Muscle of leg (tissue), 11 donors: ENCODE results near the gene FBXL7. TPM values are rescaled to one million over a fixed set of nuclear protein-coding genes. Genes with fewer than 3 reads are reported as not detected.
A peak's percentile ranks its signal among the peaks of the same experiment; 100 is the strongest.

Source experiments
- DNase-seq: peaks from one replicate; pipeline ENCODE4 v3.0.0; 2013
- H3K27ac ChIP-seq: one replicate; pipeline ENCODE4 v1.5.1; 2013; ENCODE audit warnings: mild to moderate bottlenecking, low read length, control low read depth
- H3K27me3 ChIP-seq: one replicate; pipeline ENCODE4 v1.6.1; 2013; ENCODE audit warnings: low read length; ENCODE audit not compliant: control insufficient read depth, insufficient read depth
- H3K36me3 ChIP-seq: one replicate; pipeline ENCODE4 v1.6.1; 2013; ENCODE audit warnings: low read length; ENCODE audit not compliant: control insufficient read depth, insufficient read depth
- H3K4me1 ChIP-seq: one replicate; pipeline ENCODE4 v1.6.1; 2013; ENCODE audit warnings: low read length; ENCODE audit not compliant: control insufficient read depth, insufficient read depth
- H3K4me3 ChIP-seq: one replicate; pipeline ENCODE4 v1.5.1; 2013; ENCODE audit warnings: low read length, control low read depth
- H3K9me3 ChIP-seq: replicated peaks from 2 replicates; pipeline ENCODE4 v1.6.1; 2013; ENCODE audit warnings: low read depth, low read length; ENCODE audit not compliant: control insufficient read depth
- WGBS: methylation state at CpG from one replicate; pipeline ENCODE4 v1.1.5; 2013; ENCODE audit warnings: missing lambda C conversion rate; ENCODE audit not compliant: insufficient coverage; 5-methylcytosine and 5-hydroxymethylcytosine counted together
- polyA plus RNA-seq, 8 donors: library from polyadenylated mRNA; unstranded; fragments of 120-200 nt; gene quantifications; one replicate each; pipeline versions ENCODE4 v1.2.1 to v1.2.3, GENCODE V29; 2013; ENCODE audit warnings: inconsistent platforms in 1 of 8, low replicate concordance in 1 of 8; ENCODE audit not compliant: insufficient read length in 8 of 8, insufficient read depth in 1 of 8
- total RNA-seq: library from RNA; stranded (reverse); fragments of 120-200 nt; gene quantifications from one replicate; pipeline ENCODE4 v1.2.4, GENCODE V29; 2013

The FBXL7 gene
- total and polyA plus RNA-seq, 9 donors, result 9.0 to 26.1 (median 21.5) TPM

GRCh38 chr5:15786326-15786725 is 286.3 kb downstream of the FBXL7 start:
- DNase-seq, result no peak

GRCh38 chr5:15786884-15787283 is 286.9 kb downstream of the FBXL7 start:
- H3K27me3 ChIP-seq, result no peaks in the 10 kb centered on the region
- H3K4me3 ChIP-seq, result no peak overlapping the region
- WGBS, result 32% methylated on average over 5 of the region's 5 CpGs
- peak; percentile 51 for DNase-seq
- H3K36me3 ChIP-seq, result no peaks in the 10 kb centered on the region
- H3K27ac ChIP-seq, result no peak overlapping the region
- H3K9me3 ChIP-seq, result no peaks in the 10 kb centered on the region
- H3K4me1 ChIP-seq, result peaks cover 7% of the 10 kb centered on the region

More at GRCh38 chr5:15786326-15786725, 286.3 kb downstream of the FBXL7 start:
- no peaks in the 10 kb centered on the region for H3K36me3 ChIP-seq
- peaks cover 7% of the 10 kb centered on the region for H3K4me1 ChIP-seq
- H3K4me3 ChIP-seq, result no peak overlapping the region
- no peaks in the 10 kb centered on the region for H3K9me3 ChIP-seq
- no peak overlapping the region for H3K27ac ChIP-seq
- no peaks in the 10 kb centered on the region for H3K27me3 ChIP-seq

DNA sequence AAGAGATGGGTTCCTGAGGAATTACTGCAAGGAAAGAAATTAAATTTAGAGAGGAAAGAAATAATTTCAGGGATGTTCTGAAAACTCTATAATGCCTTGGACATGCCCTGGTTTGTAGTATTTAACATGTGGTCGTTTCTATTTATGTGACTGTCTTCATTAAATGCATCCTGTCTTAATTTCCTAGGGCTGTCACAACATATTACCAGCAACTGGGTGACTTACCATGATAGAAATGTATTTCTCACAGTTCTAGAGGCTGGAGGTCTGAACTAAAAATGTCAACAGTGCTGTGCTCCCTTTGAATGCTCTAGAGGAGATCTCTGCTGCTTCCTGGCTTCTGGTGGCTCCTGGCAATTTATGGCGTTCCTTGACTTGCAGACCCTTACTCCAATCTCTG is 287.7 kb downstream of the FBXL7 start:
- 75% methylated on average over 1 of the region's 2 CpGs for WGBS
- H3K36me3 ChIP-seq, result no peaks in the 10 kb centered on the region
- no peak for DNase-seq
- H3K27ac ChIP-seq, result no peak overlapping the region
- no peak overlapping the region for H3K4me3 ChIP-seq
- no peaks in the 10 kb centered on the region for H3K9me3 ChIP-seq
- H3K27me3 ChIP-seq, result no peaks in the 10 kb centered on the region
- H3K4me1 ChIP-seq, result peaks cover 7% of the 10 kb centered on the region

DNA sequence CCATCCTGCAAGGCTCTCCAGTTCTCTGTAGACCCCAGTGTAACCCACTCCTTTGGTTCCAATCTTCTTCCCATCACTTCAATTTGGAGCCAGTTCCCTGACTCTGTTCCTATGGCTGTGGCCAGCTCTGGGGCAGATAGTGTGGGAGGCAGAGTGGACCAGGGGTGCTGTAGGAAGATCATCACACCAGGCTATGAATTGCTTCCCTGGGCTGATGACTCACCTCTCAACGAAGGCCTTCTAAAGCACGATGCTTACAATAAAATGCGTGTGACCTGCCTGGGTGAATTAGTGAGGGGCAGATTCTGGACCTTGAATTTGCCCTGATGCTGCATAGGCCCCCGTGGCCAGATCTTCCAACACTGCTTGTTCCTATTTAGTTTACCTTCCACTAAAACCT is 289.7 kb downstream of the FBXL7 start:
- H3K4me3 ChIP-seq, result no peak overlapping the region
- peaks cover 7% of the 10 kb centered on the region for H3K4me1 ChIP-seq
- no peaks in the 10 kb centered on the region for H3K27me3 ChIP-seq
- no peak for DNase-seq
- no peaks in the 10 kb centered on the region for H3K36me3 ChIP-seq
- H3K9me3 ChIP-seq, result no peaks in the 10 kb centered on the region
- H3K27ac ChIP-seq, result no peak overlapping the region
- WGBS, result no CpG with 5 or more reads among the region's 4 CpGs

DNA sequence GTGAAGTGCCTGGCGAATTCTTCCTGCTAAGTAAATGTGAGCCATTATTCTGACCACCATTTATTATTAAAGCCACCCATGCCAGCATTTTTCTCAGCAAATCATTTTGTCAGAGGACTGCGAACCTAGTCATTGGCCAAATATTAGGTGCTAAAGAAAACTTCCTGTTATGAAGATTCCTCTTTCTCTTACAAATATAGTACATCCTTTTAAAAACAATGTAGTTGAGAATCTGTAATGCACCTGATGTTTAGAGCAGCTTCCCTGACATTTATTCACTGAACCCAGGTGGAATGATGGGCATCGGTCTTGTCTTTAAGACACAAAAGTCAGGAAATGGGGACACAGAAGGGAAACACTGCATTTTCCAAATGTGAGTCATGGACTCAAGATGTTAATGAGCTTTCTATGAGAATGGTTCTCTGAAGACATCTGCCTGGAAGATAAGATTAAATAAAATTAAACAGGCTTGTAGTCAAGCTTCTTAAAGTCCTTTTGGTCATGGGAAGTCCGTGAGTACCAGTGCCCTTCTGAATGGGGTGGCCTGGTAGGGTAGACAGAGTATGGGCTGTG is 290.6 kb downstream of the FBXL7 start:
- Histone ChIP-seq H3K9me3 (no peaks in the 10 kb centered on the region), H3K4me1 (peaks cover 4% of the 10 kb centered on the region), H3K27me3 (no peaks in the 10 kb centered on the region), H3K36me3 (no peaks in the 10 kb centered on the region), H3K4me3 (no peak overlapping the region), H3K27ac (no peak overlapping the region)
- 93% methylated on average over 2 of the region's 4 CpGs for WGBS
- DNase-seq, result no peak

- no peak overlapping the region for H3K27ac ChIP-seq
- no CpG with 5 or more reads among the region's 3 CpGs for WGBS
- H3K4me3 ChIP-seq, result no peak overlapping the region
- H3K9me3 ChIP-seq, result no peaks in the 10 kb centered on the region
- H3K36me3 ChIP-seq, result no peaks in the 10 kb centered on the region
- H3K27me3 ChIP-seq, result no peaks in the 10 kb centered on the region
- DNase-seq, result no peak
- peaks cover 3% of the 10 kb centered on the region for H3K4me1 ChIP-seq
Measured at GRCh38 chr5:15791274-15791673, 291.3 kb downstream of the FBXL7 start.

DNA sequence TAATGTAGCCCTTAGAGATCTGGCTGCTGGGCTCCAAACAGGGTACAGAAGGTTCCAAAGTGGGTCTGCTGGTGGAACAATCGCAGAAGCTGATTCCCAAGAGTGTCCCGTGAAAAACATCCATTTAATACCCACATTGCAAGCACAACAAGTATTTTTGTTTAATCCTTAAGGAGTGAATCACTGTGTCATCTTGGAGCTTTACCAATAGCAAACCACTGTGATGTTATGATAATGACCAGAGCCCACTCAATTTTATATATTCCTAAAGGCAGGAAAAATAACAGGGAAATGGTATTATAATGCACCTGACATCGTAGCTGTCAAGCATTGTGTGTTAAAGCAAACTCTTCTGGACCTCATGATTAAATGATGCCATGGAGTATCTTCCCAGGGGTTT is 291.9 kb downstream of the FBXL7 start:
- Histone ChIP-seq H3K9me3 (peaks cover 3% of the 10 kb centered on the region), H3K27ac (no peak overlapping the region), H3K36me3 (no peaks in the 10 kb centered on the region), H3K4me1 (peaks cover 1% of the 10 kb centered on the region), H3K4me3 (no peak overlapping the region), H3K27me3 (no peaks in the 10 kb centered on the region)
- no peak for DNase-seq
- WGBS, result 80% methylated on average over 1 of the region's 3 CpGs

DNA sequence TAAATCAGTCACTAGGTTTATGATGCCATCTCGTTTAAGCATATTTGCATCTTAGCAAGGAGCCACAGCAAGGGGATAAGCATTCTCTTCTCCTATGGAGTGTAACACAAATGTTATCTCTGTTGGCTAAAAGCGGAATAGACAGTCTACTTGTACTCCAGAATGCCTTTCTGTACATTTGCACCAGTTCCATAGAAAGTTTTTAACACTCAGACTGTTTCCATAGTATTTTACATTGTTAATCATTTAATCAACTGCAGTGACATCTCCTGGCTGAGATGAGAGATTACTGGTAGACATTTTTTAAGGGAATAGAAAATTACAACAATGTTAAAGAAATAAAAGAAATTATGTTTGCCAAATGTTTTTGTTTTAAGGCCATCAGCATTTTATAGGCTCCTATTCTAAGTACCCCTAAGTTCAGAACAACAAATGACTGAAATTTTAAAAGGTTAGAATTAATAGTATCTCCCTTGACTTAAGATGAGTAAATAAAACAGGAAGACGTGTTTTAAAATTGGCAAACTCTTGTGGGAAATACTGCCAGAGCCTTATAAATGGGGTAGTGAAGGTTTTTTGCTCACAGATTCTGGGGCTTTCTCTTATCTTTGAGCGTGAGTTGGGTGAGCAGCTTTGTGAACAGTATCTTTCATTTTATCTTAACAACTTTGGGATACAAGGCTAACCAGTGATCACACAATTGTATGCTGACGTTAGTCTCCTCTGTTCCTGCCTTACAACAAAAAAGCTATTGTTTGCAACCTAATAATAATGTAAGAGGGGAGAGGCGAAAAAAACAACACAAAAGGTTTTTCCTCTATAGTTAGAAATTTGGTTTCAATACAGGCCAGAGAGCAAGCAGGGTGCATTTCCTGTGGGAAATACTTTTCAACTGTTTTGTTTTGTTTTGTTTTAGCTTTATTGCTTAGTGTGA is 294.3 kb downstream of the FBXL7 start:
- no peaks in the 10 kb centered on the region for H3K36me3 ChIP-seq
- WGBS, result 38% methylated on average over 1 of the region's 6 CpGs
- DNase-seq, result peak; percentile 70
- no peaks in the 10 kb centered on the region for H3K27me3 ChIP-seq
- peaks cover 3% of the 10 kb centered on the region for H3K9me3 ChIP-seq
- H3K27ac ChIP-seq, result peak overlapping the region; percentile 67
- no peaks in the 10 kb centered on the region for H3K4me1 ChIP-seq
- H3K4me3 ChIP-seq, result no peak overlapping the region

GRCh38 chr5:15796096-15796495 is 296.1 kb downstream of the FBXL7 start:
- Histone ChIP-seq H3K27ac (no peak overlapping the region), H3K4me1 (no peaks in the 10 kb centered on the region)

GRCh38 chr5:15796557-15796956 is 296.6 kb downstream of the FBXL7 start:
- Histone ChIP-seq H3K27ac (no peak overlapping the region), H3K27me3 (no peaks in the 10 kb centered on the region)
- no peak for DNase-seq

More at GRCh38 chr5:15796096-15796495, 296.1 kb downstream of the FBXL7 start:
- WGBS, result no CpG with 5 or more reads among the region's 2 CpGs
- H3K4me3 ChIP-seq, result no peak overlapping the region
- H3K9me3 ChIP-seq, result peaks cover 3% of the 10 kb centered on the region
- no peak for DNase-seq
- no peaks in the 10 kb centered on the region for H3K27me3 ChIP-seq
- H3K36me3 ChIP-seq, result no peaks in the 10 kb centered on the region

More at GRCh38 chr5:15796557-15796956, 296.6 kb downstream of the FBXL7 start:
- Histone ChIP-seq H3K9me3 (peaks cover 3% of the 10 kb centered on the region), H3K4me3 (no peak overlapping the region), H3K4me1 (no peaks in the 10 kb centered on the region), H3K36me3 (no peaks in the 10 kb centered on the region)
- 100% methylated on average over 3 of the region's 6 CpGs for WGBS
